Esophagus squamous epithelium (tissue), 5 donors: ENCODE data around the gene NOTUM. TPM values are rescaled to one million over a fixed set of nuclear protein-coding genes. Genes with fewer than 3 reads are reported as not detected.
"Not testable (repeated sequence)": the region's sequence is repeated elsewhere in the genome, so short reads cannot be mapped to it uniquely, and the experiment has no call there.

Source experiments
- DNase-seq: peaks from one replicate; lab custom pipeline; 2025; lab: John Stamatoyannopoulos, UW
- H3K27ac ChIP-seq, 4 donors: fragments of 200-600 bp; sonication (generic); one replicate each; pipeline ENCODE4 v1.5.1; 2016 to 2019; ENCODE audit warnings: mild to moderate bottlenecking in 1 of 4
- H3K27me3 ChIP-seq, 4 donors: fragments of 200-600 bp; sonication (generic); 1 replicate in 3 of 4; 2 replicates in 1 of 4; pipeline versions ENCODE4 v1.5.1 to v1.6.0; 2017 to 2021; ENCODE audit warnings: antibody characterized with exemption in 1 of 4
- H3K36me3 ChIP-seq, 3 donors: fragments of 200-600 bp; sonication (generic); one replicate each; pipeline ENCODE4 v1.5.1; 2016 to 2019
- H3K4me1 ChIP-seq, 3 donors: fragments of 200-600 bp; sonication (generic); one replicate each; pipeline ENCODE4 v1.5.1; 2017 to 2019
- H3K4me3 ChIP-seq, 4 donors: fragments of 200-600 bp; sonication (generic); 1 replicate in 3 of 4; 2 replicates in 1 of 4; pipeline ENCODE4 v1.5.1; 2016 to 2019; ENCODE audit warnings: mild to moderate bottlenecking in 2 of 4, moderate library complexity in 1 of 4
- H3K9me3 ChIP-seq, 3 donors: fragments of 200-600 bp; sonication (generic); one replicate each; pipeline ENCODE4 v1.5.1; 2016 to 2019
- POLR2A ChIP-seq, 4 donors: fragments of 450-650 bp; IDR thresholded peaks; one replicate each; pipeline ENCODE4 v1.6.1; 2017; ENCODE audit warnings: antibody characterized with exemption in 4 of 4, mild to moderate bottlenecking in 4 of 4, moderate library complexity in 3 of 4
- WGBS, 2 donors: methylation state at CpG; one replicate each; pipeline ENCODE4 v1.1.5; 2018; 5-methylcytosine and 5-hydroxymethylcytosine counted together
- intact Hi-C: fragments of 100-400 bp; cut with DNase I; formaldehyde crosslinking; loops from one replicate; pipeline ENCODE4 v1.15.0; 2022
- total RNA-seq, 4 donors: library from RNA; depleted of rRNA; stranded (reverse); fragments of >200 nt; gene quantifications; one replicate each; pipeline ENCODE4 v1.1.0, GENCODE V29; 2016
- TF ChIP-seq, protein P1 (sequence below), 6 experiments: fragments of 450-650 bp in 4 of 6; fragments of 200-600 bp in 2 of 6; sonication (generic) in 2 of 6; IDR thresholded peaks; one replicate each; pipeline ENCODE4 v1.5.1; 2016 to 2019; ENCODE audit warnings: antibody characterized with exemption in 6 of 6, mild to moderate bottlenecking in 4 of 6, moderate library complexity in 4 of 6
- donor health status: DM: yes; HTN: yes; CAD: no.

The NOTUM gene
- total RNA-seq, 4 donors from 2014 or later, result 0.11 to 0.94 (median 0.19) TPM; not detected in 1

DNA sequence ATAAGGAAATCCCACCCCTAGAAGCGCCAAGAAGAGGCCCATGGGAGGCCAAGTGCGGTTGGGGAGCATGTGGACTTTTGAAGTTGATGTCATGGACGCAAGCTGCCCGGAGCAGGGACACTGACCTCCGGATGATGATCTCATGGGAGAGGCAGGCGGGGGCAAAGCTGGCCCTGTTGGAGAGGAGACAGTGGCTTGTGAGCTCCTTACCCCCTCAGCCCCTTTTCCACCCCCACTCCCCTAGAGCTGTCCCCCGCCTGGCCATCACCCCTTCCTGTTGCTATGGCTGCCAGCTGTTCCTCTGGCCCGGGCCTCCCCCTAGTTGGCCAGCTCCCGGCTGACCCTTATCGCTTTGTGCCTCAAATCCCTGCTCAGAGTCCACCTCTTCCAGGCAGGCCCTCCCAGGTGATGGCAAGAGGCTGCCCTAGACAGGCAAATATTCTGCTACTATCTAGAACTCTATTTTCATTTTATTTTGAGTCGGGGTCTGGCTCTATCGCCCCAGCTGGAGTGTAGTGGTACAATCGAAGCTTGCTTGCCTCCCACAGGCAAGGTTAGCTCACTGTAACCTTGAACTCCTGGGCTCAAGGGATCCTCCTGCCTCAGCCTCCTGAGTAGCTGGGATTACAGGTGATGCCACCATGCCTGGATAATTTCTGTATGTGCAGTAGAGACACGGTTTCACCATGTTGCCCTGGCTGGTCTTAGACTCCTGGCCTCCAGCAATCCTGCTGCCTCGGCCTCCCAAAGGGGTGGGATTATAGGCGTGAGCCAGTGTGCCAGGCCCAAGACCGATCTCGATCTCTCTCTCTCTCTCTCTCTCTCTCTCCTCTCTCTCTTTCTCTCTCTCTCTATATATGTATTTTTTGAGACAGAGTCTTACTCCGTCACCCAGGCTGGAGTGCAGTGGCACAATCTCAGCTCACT lies 6.6 kb downstream of the NOTUM start:
- no peak for DNase-seq
- H3K4me1 ChIP-seq, result peaks cover 4 to 13% (median 4%) of the 10 kb centered on the region in 3 donors
- no peak overlapping the region for H3K27ac ChIP-seq
- no peak overlapping the region for H3K4me3 ChIP-seq
- intact Hi-C loops, result loop anchor here (10.0 kb wide), 1 partner anchor 200 kb away; no protein-coding TSS in a partner anchor
- no peaks in the 10 kb centered on the region for H3K36me3 ChIP-seq
- 83 to 86% methylated on average over 12 to 17 of the region's 19 CpGs for WGBS, 2 donors
- no peak for TF ChIP-seq POLR2A (IDR thresholded peaks at IDR 0.05)
- TF ChIP-seq, protein P1, sequence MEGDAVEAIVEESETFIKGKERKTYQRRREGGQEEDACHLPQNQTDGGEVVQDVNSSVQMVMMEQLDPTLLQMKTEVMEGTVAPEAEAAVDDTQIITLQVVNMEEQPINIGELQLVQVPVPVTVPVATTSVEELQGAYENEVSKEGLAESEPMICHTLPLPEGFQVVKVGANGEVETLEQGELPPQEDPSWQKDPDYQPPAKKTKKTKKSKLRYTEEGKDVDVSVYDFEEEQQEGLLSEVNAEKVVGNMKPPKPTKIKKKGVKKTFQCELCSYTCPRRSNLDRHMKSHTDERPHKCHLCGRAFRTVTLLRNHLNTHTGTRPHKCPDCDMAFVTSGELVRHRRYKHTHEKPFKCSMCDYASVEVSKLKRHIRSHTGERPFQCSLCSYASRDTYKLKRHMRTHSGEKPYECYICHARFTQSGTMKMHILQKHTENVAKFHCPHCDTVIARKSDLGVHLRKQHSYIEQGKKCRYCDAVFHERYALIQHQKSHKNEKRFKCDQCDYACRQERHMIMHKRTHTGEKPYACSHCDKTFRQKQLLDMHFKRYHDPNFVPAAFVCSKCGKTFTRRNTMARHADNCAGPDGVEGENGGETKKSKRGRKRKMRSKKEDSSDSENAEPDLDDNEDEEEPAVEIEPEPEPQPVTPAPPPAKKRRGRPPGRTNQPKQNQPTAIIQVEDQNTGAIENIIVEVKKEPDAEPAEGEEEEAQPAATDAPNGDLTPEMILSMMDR (IDR thresholded peaks at IDR 0.05), result no peak
- H3K27me3 ChIP-seq, result peaks cover 0 to 63% (median 7%) of the 10 kb centered on the region in 4 donors
- no peaks in the 10 kb centered on the region for H3K9me3 ChIP-seq

DNA sequence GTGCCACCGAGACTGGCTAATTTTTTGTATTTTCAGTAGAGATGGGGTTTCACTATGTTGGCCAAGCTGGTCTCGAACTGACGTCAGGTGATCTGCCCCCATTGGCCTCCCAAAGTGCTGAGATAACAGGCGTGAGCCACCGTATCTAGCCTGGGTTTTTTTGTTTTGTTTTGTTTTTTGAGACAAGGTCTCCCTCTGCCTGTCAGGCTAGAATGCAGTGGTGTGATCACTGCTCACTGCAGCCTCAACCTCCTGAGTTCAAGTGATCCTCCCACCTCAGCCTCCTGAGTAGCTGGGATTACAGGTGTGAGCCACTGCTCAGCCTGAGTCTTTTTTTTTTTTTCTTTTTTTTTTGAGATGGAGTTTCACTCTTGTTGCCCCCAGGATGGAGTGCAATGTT lies 7.5 kb downstream of the NOTUM start:
- H3K9me3 ChIP-seq, H3K4me1 ChIP-seq, H3K27ac ChIP-seq, H3K4me3 ChIP-seq, DNase-seq, H3K36me3 ChIP-seq: not testable (repeated sequence)
- intact Hi-C loops, result loop anchor here (10.0 kb wide), 1 partner anchor 201 kb away; no protein-coding TSS in a partner anchor
- 64 to 67% methylated on average over 4 to 5 of the region's 5 CpGs for WGBS, 2 donors
- H3K27me3 ChIP-seq, result peaks cover 0 to 53% (median 0%) of the 10 kb centered on the region in 4 donors

DNA sequence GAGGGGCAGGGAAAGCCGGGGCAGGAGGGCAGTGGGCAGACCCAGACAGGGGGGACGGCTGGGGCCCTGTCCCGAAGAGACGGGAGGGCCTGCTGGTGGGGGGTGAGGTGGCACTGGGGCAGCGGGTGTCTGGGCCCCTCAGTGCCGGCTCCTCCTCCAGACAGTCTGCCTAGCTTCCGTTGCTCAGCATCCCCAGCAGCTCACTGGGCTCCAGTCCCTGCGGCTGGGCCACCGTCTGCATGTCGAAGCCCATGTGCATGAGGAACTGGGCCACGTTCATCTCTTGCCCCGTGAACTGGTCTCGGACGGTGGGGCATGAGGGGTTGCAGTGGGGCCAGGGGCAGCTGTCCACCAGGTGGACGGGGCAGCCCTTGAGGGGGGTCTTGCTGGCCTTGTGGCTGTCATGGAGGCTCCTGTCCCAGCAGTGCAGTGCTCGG lies 8.2 kb downstream of the NOTUM start:
- WGBS, 2 donors, result no CpG with 5 or more reads among the region's 16 CpGs
- no peaks in the 10 kb centered on the region for H3K36me3 ChIP-seq
- intact Hi-C loops, result loop anchor here (10.0 kb wide), 1 partner anchor 202 kb away; no protein-coding TSS in a partner anchor

DNA sequence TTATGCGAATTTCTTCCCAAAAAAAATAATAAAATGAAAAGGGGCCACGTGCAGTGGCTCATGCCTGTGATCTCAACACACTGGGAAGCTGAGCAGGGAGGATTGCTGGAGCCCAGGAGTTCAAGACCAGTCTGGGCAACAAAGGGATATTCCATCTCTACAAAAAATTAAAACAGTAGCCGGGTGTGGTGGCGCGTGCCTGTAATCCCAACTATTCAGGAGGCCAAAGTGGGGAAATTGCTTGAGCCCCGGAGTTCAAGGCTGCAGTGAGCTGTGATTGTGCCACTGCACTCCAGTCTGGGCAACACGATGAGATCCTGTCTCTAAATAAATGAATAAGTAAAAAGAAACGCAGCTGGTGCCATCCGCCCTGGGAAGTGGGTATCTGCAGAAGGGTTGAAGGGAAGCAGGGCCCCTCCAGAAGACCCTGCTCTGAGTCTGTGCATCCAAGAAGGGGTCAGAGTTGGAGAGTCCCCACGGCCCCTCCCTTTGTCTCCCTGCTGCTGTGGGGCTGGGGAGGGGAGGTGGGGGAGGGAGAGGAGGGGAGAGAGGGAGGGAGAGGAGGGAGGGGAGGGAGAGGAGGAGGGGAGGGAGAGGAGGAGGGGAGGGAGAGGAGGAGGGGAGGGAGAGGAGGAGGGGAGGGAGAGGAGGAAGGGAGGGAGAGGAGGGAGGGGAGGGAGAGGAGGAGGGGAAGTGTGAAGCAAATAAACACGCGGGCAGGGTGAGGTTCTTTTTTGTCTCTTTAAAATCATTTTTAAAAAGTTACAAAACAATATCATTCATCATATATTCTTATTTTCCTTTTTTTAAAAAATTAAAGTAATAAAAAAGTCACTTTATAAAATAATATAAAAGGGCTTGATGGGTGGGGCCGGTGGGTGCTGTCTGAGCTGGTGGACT lies 9.0 kb downstream of the NOTUM start:
- DNase-seq, result no peak
- no peaks in the 10 kb centered on the region for H3K36me3 ChIP-seq
- peaks cover 0 to 7% (median 0%) of the 10 kb centered on the region in 3 donors for H3K4me1 ChIP-seq
- intact Hi-C loops, result loop anchor here (10.0 kb wide), 1 partner anchor 203 kb away; no protein-coding TSS in a partner anchor
- H3K4me3 ChIP-seq, result no peak overlapping the region
- H3K27me3 ChIP-seq, result peaks cover 0 to 39% (median 0%) of the 10 kb centered on the region in 4 donors
- TF ChIP-seq, protein P1 (IDR thresholded peaks at IDR 0.05), result no peak
- TF ChIP-seq POLR2A (IDR thresholded peaks at IDR 0.05), result no peak
- H3K9me3 ChIP-seq, result no peaks in the 10 kb centered on the region
- no peak overlapping the region for H3K27ac ChIP-seq
- 41 to 53% methylated on average over 12 to 13 of the region's 13 CpGs for WGBS, 2 donors

More for the DNA sequence above, 8.2 kb downstream of the NOTUM start:
- H3K27me3 ChIP-seq, result peaks cover 0 to 47% (median 0%) of the 10 kb centered on the region in 4 donors
- TF ChIP-seq, protein P1 (IDR thresholded peaks at IDR 0.05), result no peak
- TF ChIP-seq POLR2A (IDR thresholded peaks at IDR 0.05), result no peak
- H3K27ac ChIP-seq, result no peak overlapping the region
- H3K4me1 ChIP-seq, result peaks cover 0 to 7% (median 0%) of the 10 kb centered on the region in 3 donors
- H3K9me3 ChIP-seq, result no peaks in the 10 kb centered on the region
- DNase-seq, result no peak
- H3K4me3 ChIP-seq, result no peak overlapping the region

DNA sequence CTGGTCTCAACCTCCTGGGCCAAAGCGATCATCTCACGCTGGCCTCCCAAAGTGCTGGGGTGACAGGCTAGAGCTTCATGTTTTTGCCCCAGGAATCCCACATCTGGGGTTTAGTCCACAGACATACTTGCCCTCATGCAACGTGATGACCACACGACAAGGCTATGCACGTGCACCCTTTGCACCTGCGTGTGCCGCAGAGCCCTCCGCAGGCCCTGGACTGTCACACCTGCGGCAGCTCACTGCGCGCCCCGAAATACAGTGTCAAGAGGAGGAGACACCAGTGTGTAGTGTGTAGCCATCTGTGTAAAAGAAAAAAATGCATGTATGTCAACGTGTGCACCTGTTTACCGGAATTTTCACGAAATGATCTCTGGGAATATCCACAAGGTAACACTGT lies 10.5 kb downstream of the NOTUM start:
- H3K4me1 ChIP-seq, result peaks cover 0 to 7% (median 0%) of the 10 kb centered on the region in 3 donors
- TF ChIP-seq, protein P1 (IDR thresholded peaks at IDR 0.05), result no peak
- TF ChIP-seq POLR2A (IDR thresholded peaks at IDR 0.05), result no peak
- H3K27me3 ChIP-seq, result peaks cover 0 to 32% (median 0%) of the 10 kb centered on the region in 4 donors
- H3K4me3 ChIP-seq, result no peak overlapping the region
- H3K9me3 ChIP-seq, result no peaks in the 10 kb centered on the region
- H3K27ac ChIP-seq, result no peak overlapping the region
- no peak for DNase-seq
- WGBS, 2 donors, result 77 to 81% methylated on average over 9 to 11 of the region's 15 CpGs
- intact Hi-C loops, result loop anchor here (10.0 kb wide), 1 partner anchor 204 kb away; no protein-coding TSS in a partner anchor
- no peaks in the 10 kb centered on the region for H3K36me3 ChIP-seq
